Bronchus fibroblast of lung (primary cell): ENCODE results near the gene ZC3HAV1. TPM values are rescaled to one million over a fixed set of nuclear protein-coding genes. Genes with fewer than 3 reads are reported as not detected.

Experiments
- total RNA-seq: library from RNA; depleted of rRNA; stranded (reverse); fragments of >200 nt; gene quantifications from 2 replicates; pipeline ENCODE4 v1.2.3, GENCODE V29; 2015

The ZC3HAV1 gene
- 19.3 and 22.0 TPM in 2 replicates for total RNA-seq

DNA sequence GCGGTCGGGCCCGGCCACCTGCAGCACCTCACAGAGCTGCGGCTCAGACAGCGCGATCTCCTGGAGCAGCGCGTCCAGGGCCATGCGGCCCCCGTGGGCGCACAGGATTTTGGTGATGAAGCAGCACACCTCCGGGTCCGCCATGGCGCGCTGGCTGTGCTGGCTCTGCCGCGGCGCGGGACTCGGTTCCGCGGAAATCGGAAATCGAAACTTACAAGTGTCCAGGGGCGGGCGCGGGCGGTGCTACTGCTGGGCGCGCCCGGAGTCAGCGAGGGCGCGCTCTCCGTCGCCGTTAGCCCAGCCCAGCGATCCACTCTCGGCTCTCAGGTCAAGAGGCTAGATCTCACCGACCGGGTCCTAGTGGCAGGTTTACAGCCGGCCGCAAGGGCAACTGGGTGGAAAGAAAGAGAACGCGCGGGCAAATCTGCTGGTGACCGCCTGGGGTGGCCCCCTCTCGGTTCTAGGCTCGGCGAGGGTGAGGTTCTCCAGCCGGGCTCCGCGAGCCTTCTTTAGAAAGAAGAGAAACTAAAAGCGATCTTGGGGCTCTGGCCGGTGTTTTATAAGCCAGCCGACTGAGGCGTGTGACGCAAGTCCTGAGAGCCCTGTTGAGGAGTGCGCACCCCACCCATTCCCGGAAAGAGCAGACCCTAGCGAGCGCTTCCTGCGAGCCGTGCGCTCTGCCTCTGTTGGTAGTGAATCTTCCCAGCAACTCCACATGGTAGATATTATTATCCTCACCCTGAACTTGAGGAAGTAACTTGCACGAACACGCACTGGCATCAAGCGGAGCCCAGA is at the start of gene ZC3HAV1:
ZC3HAV1 (minus strand) TSS at position 533 of the 795 bp plus-strand sequence; CDS start at position 144, 389 bp downstream.

DNA sequence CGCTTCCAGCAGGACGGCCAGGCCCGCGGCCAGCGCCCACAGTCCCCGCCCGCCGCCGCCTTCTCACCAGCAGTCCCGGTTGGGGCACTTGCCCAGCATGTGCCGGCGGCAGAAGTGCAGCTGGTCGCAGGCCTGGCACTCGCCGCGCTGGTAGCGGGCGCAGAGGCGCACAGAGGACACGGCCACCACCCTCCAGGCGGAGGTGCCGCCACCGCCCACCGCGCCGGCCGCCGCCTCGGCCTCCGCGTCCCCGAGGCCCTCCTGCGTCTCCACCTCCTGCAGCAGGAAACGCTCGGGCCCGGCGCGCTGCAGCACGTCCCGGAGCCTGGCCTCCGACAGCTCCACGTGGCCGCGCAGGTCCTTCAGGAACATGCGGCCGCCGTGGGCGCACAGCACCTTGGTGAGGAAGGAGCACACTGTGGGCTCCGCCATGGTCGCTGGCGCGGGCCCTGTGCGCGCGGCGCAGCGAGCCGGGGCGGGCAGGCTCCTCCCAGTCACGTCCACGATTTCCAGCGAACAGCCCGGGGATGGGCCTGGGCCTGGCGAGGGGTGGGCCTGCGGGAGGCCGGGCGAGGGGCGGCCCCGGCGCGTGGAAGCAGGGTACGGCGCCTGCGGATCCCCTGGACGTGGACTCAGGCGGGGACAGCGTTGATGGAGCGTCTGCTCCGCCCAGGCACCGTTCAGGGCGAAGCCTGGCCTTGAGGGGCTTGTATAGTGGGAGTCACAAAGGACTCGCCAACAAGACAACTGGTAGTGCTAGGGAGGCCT is 73.8 kb downstream of the ZC3HAV1 start, which contains the start of gene ZC3HAV1L:
ZC3HAV1L (minus strand) TSS at position 457 of the 768 bp plus-strand sequence; CDS start at position 432, 25 bp downstream.

Other genes with a start within 250 kb of the ZC3HAV1 start
- gene KIAA1549, start 128.3 kb downstream of the ZC3HAV1 start, total RNA-seq, result 0.67 and 1.0 TPM in 2 replicates
- 3.9 and 4.6 TPM in 2 replicates for gene ZC3HAV1L, start 73.7 kb downstream of the ZC3HAV1 start, total RNA-seq
- 0.89 and 1.3 TPM in 2 replicates for gene UBN2, start 121.5 kb upstream of the ZC3HAV1 start, total RNA-seq
- 10.1 and 12.1 TPM in 2 replicates for gene FMC1, start 231.6 kb upstream of the ZC3HAV1 start, total RNA-seq